B cell (primary cell): Measurements from ENCODE around the gene VPS72. TPM values are rescaled to one million over a fixed set of nuclear protein-coding genes. Genes with fewer than 3 reads are reported as not detected.
A peak's percentile ranks its signal among the peaks of the same experiment; 100 is the strongest.

Experiments
- ATAC-seq: fragments of 200-7000 bp; cut with Tn5 transposase; one replicate; pipeline ENCODE4 v1.10.0; 2021; ENCODE audit warnings: low read depth, mild to moderate bottlenecking, moderate number of reproducible peaks, moderate library complexity
- CTCF ChIA-PET: fragments of 350-600 bp; sonication (Branson Sonifier 250); formaldehyde crosslinking; loops from one replicate; lab custom pipeline; 2021; ENCODE audit warnings: antibody characterized with exemption, inconsistent platforms; lab: Charles Lee
- POLR2A ChIA-PET: fragments of 350-600 bp; sonication (Branson Sonifier 250); formaldehyde crosslinking; loops from one replicate; lab custom pipeline; 2021; ENCODE audit warnings: antibody characterized with exemption; lab: Charles Lee
- DNase-seq: peaks from one replicate; pipeline ENCODE4 v3.0.0; 2013
- H2AFZ ChIP-seq: 2 replicates; pipeline ENCODE4 v1.6.1; 2012; ENCODE audit warnings: mild to moderate bottlenecking, low read depth, low read length; ENCODE audit not compliant: insufficient read depth, poor library complexity, severe bottlenecking
- H3K27ac ChIP-seq, 2 donors: 1 replicate in 1 of 2; 2 replicates in 1 of 2; pipeline ENCODE4 v1.5.1; 2012 to 2013; ENCODE audit warnings: low read length in 2 of 2, mild to moderate bottlenecking in 2 of 2, moderate library complexity in 1 of 2
- H3K27me3 ChIP-seq, 4 experiments: fragments of 200-600 bp in 1 of 4; sonication (generic) in 1 of 4; replicated peaks in 1 of 4; 1 replicate in 2 of 4; 2 replicates in 2 of 4; pipeline versions ENCODE4 v1.6.1 to v1.7.0; 2013 to 2016; ENCODE audit warnings: low read length in 3 of 4, mild to moderate bottlenecking in 2 of 4, mixed read lengths in 1 of 4, moderate library complexity in 1 of 4; ENCODE audit not compliant: insufficient read depth in 4 of 4, control insufficient read depth in 3 of 4; ENCODE audit errors: control extremely low read depth in 1 of 4
- H3K36me3 ChIP-seq, 2 experiments: replicated peaks in 1 of 2; 1 replicate in 1 of 2; 2 replicates in 1 of 2; pipeline versions ENCODE4 v1.6.1 to v1.7.1; 2013; ENCODE audit warnings: low read length in 1 of 2; ENCODE audit not compliant: insufficient read depth in 2 of 2, control insufficient read depth in 1 of 2; ENCODE audit errors: control extremely low read depth in 1 of 2, extremely low read depth in 1 of 2
- H3K4me1 ChIP-seq, 2 donors: fragments of 200-600 bp in 1 of 2; sonication (generic) in 1 of 2; 1 replicate in 1 of 2; 2 replicates in 1 of 2; pipeline versions ENCODE4 v1.5.1 to v1.6.1; 2013 to 2017; ENCODE audit warnings: low read length in 2 of 2; ENCODE audit not compliant: control insufficient read depth in 2 of 2, insufficient read depth in 2 of 2
- H3K4me2 ChIP-seq: replicated peaks from 2 replicates; pipeline ENCODE3; 2012; ENCODE audit warnings: mild to moderate bottlenecking, low read depth, low read length; ENCODE audit not compliant: poor library complexity, severe bottlenecking
- H3K4me3 ChIP-seq, 5 experiments: fragments of 200-600 bp in 1 of 5; sonication (generic) in 1 of 5; 1 replicate in 3 of 5; 2 replicates in 2 of 5; pipeline versions ENCODE4 v1.5.1 to v1.7.0; 2011 to 2016; ENCODE audit warnings: low read length in 4 of 5, mild to moderate bottlenecking in 4 of 5, low read depth in 2 of 5, control low read depth in 1 of 5, moderate library complexity in 1 of 5; ENCODE audit not compliant: insufficient read depth in 1 of 5; ENCODE audit errors: control extremely low read depth in 1 of 5, extremely low read depth in 1 of 5
- H3K79me2 ChIP-seq: fragments of 200-600 bp; sonication (generic); one replicate; pipeline ENCODE4 v1.6.0; 2016; ENCODE audit warnings: low read length; ENCODE audit not compliant: control insufficient read depth, insufficient read depth
- H3K9ac ChIP-seq: fragments of 200-600 bp; sonication (generic); 2 replicates; pipeline ENCODE4 v1.6.1; 2017; ENCODE audit warnings: mild to moderate bottlenecking, low read length, moderate library complexity
- H3K9me3 ChIP-seq, 3 donors: one replicate each; pipeline versions ENCODE4 v1.6.1 to v1.7.1; 2013; ENCODE audit warnings: low read length in 2 of 3; ENCODE audit not compliant: control insufficient read depth in 2 of 3, insufficient read depth in 1 of 3; ENCODE audit errors: control extremely low read depth in 1 of 3
- H4K20me1 ChIP-seq: 2 replicates; pipeline ENCODE4 v1.6.0; 2012; ENCODE audit warnings: mild to moderate bottlenecking, low read length; ENCODE audit not compliant: insufficient read depth, control insufficient read depth, poor library complexity, severe bottlenecking
- H3K27ac Mint-ChIP-seq: one replicate; pipeline ENCODE4 v1.8.0; 2021; ENCODE audit warnings: mixed read lengths
- H3K27me3 Mint-ChIP-seq: one replicate; pipeline ENCODE4 v1.8.0; 2021; ENCODE audit warnings: mixed read lengths
- H3K4me1 Mint-ChIP-seq: one replicate; pipeline ENCODE4 v1.8.0; 2021; ENCODE audit warnings: mixed read lengths
- H3K4me3 Mint-ChIP-seq: one replicate; pipeline ENCODE4 v1.8.0; 2021; ENCODE audit warnings: mixed read lengths
- H3K9me3 Mint-ChIP-seq: one replicate; pipeline ENCODE4 v1.8.0; 2022; ENCODE audit warnings: mixed read lengths; ENCODE audit not compliant: insufficient read depth
- CTCF ChIP-seq: fragments of 200-600 bp; IDR thresholded peaks from one replicate; pipeline ENCODE4 v1.8.0; 2022; ENCODE audit warnings: antibody characterized with exemption, mild to moderate bottlenecking
- EZH2 ChIP-seq: IDR thresholded peaks from 2 replicates; pipeline ENCODE4 v1.6.1; 2012; ENCODE audit warnings: borderline replicate concordance, low read depth, mild to moderate bottlenecking, moderate library complexity, low read length; ENCODE audit not compliant: insufficient read depth, poor library complexity, severe bottlenecking
- WGBS: methylation state at CpG from one replicate; pipeline ENCODE4 v1.1.5; 2013; ENCODE audit warnings: missing lambda C conversion rate; ENCODE audit not compliant: insufficient coverage; 5-methylcytosine and 5-hydroxymethylcytosine counted together
- intact Hi-C: fragments of 100-400 bp; cut with micrococcal nuclease; formaldehyde crosslinking; loops from one replicate; pipeline ENCODE4 v1.10.0; 2022
- polyA plus RNA-seq: library from polyadenylated mRNA; depleted of rRNA; stranded (reverse); fragments of >200 nt; gene quantifications from 2 replicates; pipeline ENCODE4 v1.2.3, GENCODE V29; 2012
- total RNA-seq, 2 donors: library from RNA; stranded (reverse); fragments of 120-200 nt in 1 of 2; gene quantifications; 1 replicate in 1 of 2; 2 replicates in 1 of 2; pipeline versions ENCODE4 v1.2.3 to v1.2.4, GENCODE V29; 2013 to 2022

The VPS72 gene
- total and polyA plus RNA-seq, 2 donors (not counting 1 experiment from before 2014, with no cell fraction given) = 42.1 to 48.7 TPM

GRCh38 chr1:151131701-151132334, 58.2 kb downstream of the VPS72 start:
- Histone ChIP-seq H4K20me1 (no peaks in the 10 kb centered on the region), H3K9me3 (no peaks in the 10 kb centered on the region), H3K9ac (peak overlapping the region; percentile 58), H3K36me3 (no peaks in the 10 kb centered on the region), H3K79me2 (no peaks in the 10 kb centered on the region), H3K27ac (no peak overlapping the region), H3K4me2 (peak overlapping the region; percentile 76), H3K27me3 (peaks cover 0 to 4% (median 0%) of the 10 kb centered on the region in 4 experiments), H3K4me1 (peaks cover 6 to 15% of the 10 kb centered on the region in 2 donors), H2AFZ (peak overlapping the region; percentile 82), H3K4me3 (peak overlapping the region; percentile 39 to 58 (median 50))
- ATAC-seq = no peak
- Mint-ChIP-seq H3K4me3 (peak overlapping the region; percentile 89), H3K27me3 (no peaks in the 10 kb centered on the region), H3K4me1 (peaks cover 14% of the 10 kb centered on the region), H3K27ac (peak overlapping the region; percentile 92), H3K9me3 (no peaks in the 10 kb centered on the region)
- WGBS = 79% methylated on average over 36 of the region's 39 CpGs
- no peak for DNase-seq
- POLR2A ChIA-PET = interaction anchor here (0.8 to 1.2 kb wide), 3 partner anchors 25 to 67 kb away, joined by 3 to 4 read pairs (median 3); partner anchors contain the start of genes PIP5K1A and TNFAIP8L2
- intact Hi-C loops = loop anchor here (1.0 to 2.0 kb wide), 3 partner anchors 14 to 61 kb away; partner anchors contain the start of genes SEMA6C and TNFAIP8L2
- CTCF ChIA-PET = interaction anchor here (1.1 to 3.1 kb wide), 6 partner anchors 22 to 158 kb away, joined by 3 to 21 read pairs (median 8); partner anchors contain the start of genes CERS2 and TNFAIP8L2
- TF ChIP-seq CTCF = no peak
- no peak for TF ChIP-seq EZH2
